DND-41 (cell line): ENCODE results near the gene UBN2.

Experiments
- CTCF ChIP-seq: IDR thresholded peaks from 2 replicates; pipeline ENCODE4 v1.5.1; 2012; ENCODE audit warnings: borderline replicate concordance, low read length, moderate library complexity, mild to moderate bottlenecking; ENCODE audit not compliant: poor library complexity, severe bottlenecking; ENCODE audit errors: extremely low read depth
- EZH2 ChIP-seq: IDR thresholded peaks from 3 replicates; pipeline ENCODE4 v1.6.1; 2012; ENCODE audit warnings: borderline replicate concordance, low read depth, mild to moderate bottlenecking, moderate library complexity, low read length, inconsistent platforms; ENCODE audit not compliant: severe bottlenecking

DNA sequence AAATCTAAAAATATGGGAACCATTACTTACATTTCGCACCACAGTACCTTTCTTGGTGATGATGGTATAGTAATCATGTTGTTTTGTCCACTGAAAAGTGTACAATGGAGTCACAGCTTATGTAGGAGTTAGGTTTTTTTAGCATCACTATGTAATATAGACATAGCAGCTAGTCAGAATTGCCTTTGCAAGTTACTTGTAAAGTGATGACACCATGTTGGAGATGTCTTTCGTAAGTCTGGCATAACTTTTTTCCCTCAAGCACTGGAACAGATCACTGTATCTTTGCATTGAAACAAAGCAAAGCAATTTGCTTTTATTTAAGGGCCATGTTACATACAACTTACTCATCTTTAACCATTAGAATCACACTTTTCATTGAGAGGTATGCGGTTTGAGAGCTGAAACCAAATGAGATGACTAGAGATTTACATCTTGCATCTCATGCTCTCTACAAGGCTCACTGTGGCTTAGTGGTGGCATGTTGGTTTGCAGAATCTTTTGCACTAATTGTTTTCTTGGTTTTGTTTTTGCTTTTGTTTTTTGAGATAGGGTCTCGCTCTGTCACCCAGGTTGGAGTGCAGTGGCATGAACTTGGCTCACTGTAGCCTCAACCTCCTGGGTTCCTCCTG lies 18.3 kb downstream of the UBN2 start:
- TF ChIP-seq EZH2 (no peak), CTCF (no peak)
